IPS-18a (cell line): ENCODE data around the gene CTSL.

ENCODE experiments used
- H3K27ac ChIP-seq: one replicate; pipeline ENCODE4 v1.5.1; 2013; ENCODE audit warnings: low read length
- H3K27me3 ChIP-seq: one replicate; pipeline ENCODE4 v1.6.1; 2013; ENCODE audit warnings: mild to moderate bottlenecking, low read length; ENCODE audit not compliant: control insufficient read depth, insufficient read depth
- H3K36me3 ChIP-seq: one replicate; pipeline ENCODE4 v1.6.1; 2013; ENCODE audit warnings: low read depth, low read length; ENCODE audit not compliant: control insufficient read depth
- H3K4me1 ChIP-seq: one replicate; pipeline ENCODE4 v1.6.1; 2013; ENCODE audit warnings: low read depth, low read length; ENCODE audit not compliant: control insufficient read depth
- H3K4me3 ChIP-seq: one replicate; pipeline ENCODE4 v1.5.1; 2013; ENCODE audit warnings: low read length
- H3K9ac ChIP-seq: one replicate; pipeline ENCODE4 v1.6.1; 2013; ENCODE audit warnings: mild to moderate bottlenecking, low read length, moderate library complexity
- H3K9me3 ChIP-seq: one replicate; pipeline ENCODE4 v1.6.1; 2013; ENCODE audit warnings: low read depth, low read length; ENCODE audit not compliant: control insufficient read depth

Gene CTSL

GRCh38 chr9:87725900-87726709, at the start of gene CTSL:
CTSL (plus strand) TSS chr9:87726119; CDS start chr9:87727604, 1,485 bp downstream.
- Histone ChIP-seq H3K9ac (peak within 1 kb of the TSS; percentile 41), H3K27ac (no peak within 1 kb of the TSS), H3K36me3 (peaks cover 11% of the 10 kb centered on the region), H3K9me3 (no peaks in the 10 kb centered on the region), H3K4me1 (no peaks in the 10 kb centered on the region), H3K27me3 (peaks cover 12% of the 10 kb centered on the region), H3K4me3 (peak within 1 kb of the TSS; percentile 64)

GRCh38 chr9:87676976-87677775, 48.7 kb upstream of the CTSL start:
- no peak overlapping the region for H3K9ac ChIP-seq

GRCh38 chr9:87677776-87678587, 47.9 kb upstream of the CTSL start:
- H3K9ac ChIP-seq = no peak overlapping the region
- H3K9me3 ChIP-seq = no peaks in the 10 kb centered on the region
- H3K4me1 ChIP-seq = no peaks in the 10 kb centered on the region
- H3K27ac ChIP-seq = no peak overlapping the region
- H3K27me3 ChIP-seq = no peaks in the 10 kb centered on the region
- H3K36me3 ChIP-seq = peaks cover 15% of the 10 kb centered on the region
- H3K4me3 ChIP-seq = no peak overlapping the region

More at GRCh38 chr9:87676976-87677775, 48.7 kb upstream of the CTSL start:
- Histone ChIP-seq H3K4me3 (no peak overlapping the region), H3K27ac (no peak overlapping the region), H3K4me1 (no peaks in the 10 kb centered on the region), H3K27me3 (no peaks in the 10 kb centered on the region), H3K9me3 (no peaks in the 10 kb centered on the region), H3K36me3 (peaks cover 13% of the 10 kb centered on the region)

GRCh38 chr9:87678650-87679355, 47.1 kb upstream of the CTSL start:
- Histone ChIP-seq H3K4me3 (no peak overlapping the region), H3K27ac (no peak overlapping the region), H3K36me3 (peaks cover 15% of the 10 kb centered on the region), H3K9me3 (no peaks in the 10 kb centered on the region), H3K27me3 (no peaks in the 10 kb centered on the region), H3K9ac (no peak overlapping the region), H3K4me1 (no peaks in the 10 kb centered on the region)

- Histone ChIP-seq H3K27me3 (no peaks in the 10 kb centered on the region), H3K27ac (no peak overlapping the region), H3K36me3 (peaks cover 30% of the 10 kb centered on the region), H3K9me3 (no peaks in the 10 kb centered on the region), H3K4me1 (no peaks in the 10 kb centered on the region), H3K9ac (no peak overlapping the region), H3K4me3 (no peak overlapping the region)
Observed at GRCh38 chr9:87681271-87682061, 44.5 kb upstream of the CTSL start.

- no peak overlapping the region for H3K9ac ChIP-seq
- H3K4me3 ChIP-seq = no peak overlapping the region
- no peaks in the 10 kb centered on the region for H3K27me3 ChIP-seq
- peaks cover 36% of the 10 kb centered on the region for H3K36me3 ChIP-seq
- H3K4me1 ChIP-seq = no peaks in the 10 kb centered on the region
- no peaks in the 10 kb centered on the region for H3K9me3 ChIP-seq
- H3K27ac ChIP-seq = no peak overlapping the region
Observed at GRCh38 chr9:87682085-87682484, 43.8 kb upstream of the CTSL start.

- no peaks in the 10 kb centered on the region for H3K9me3 ChIP-seq
- H3K27ac ChIP-seq = no peak overlapping the region
- H3K9ac ChIP-seq = no peak overlapping the region
- H3K36me3 ChIP-seq = peaks cover 36% of the 10 kb centered on the region
- no peak overlapping the region for H3K4me3 ChIP-seq
- H3K4me1 ChIP-seq = no peaks in the 10 kb centered on the region
- H3K27me3 ChIP-seq = no peaks in the 10 kb centered on the region
Observed at GRCh38 chr9:87682618-87683017, 43.3 kb upstream of the CTSL start.

GRCh38 chr9:87683751-87684626, 41.9 kb upstream of the CTSL start:
- Histone ChIP-seq H3K4me1 (no peaks in the 10 kb centered on the region), H3K27me3 (no peaks in the 10 kb centered on the region), H3K27ac (no peak overlapping the region), H3K9me3 (no peaks in the 10 kb centered on the region), H3K4me3 (no peak overlapping the region), H3K9ac (no peak overlapping the region), H3K36me3 (peaks cover 36% of the 10 kb centered on the region)

- Histone ChIP-seq H3K27ac (no peak overlapping the region), H3K27me3 (no peaks in the 10 kb centered on the region), H3K4me3 (no peak overlapping the region), H3K9me3 (no peaks in the 10 kb centered on the region), H3K36me3 (peaks cover 36% of the 10 kb centered on the region), H3K4me1 (no peaks in the 10 kb centered on the region), H3K9ac (no peak overlapping the region)
Observed at GRCh38 chr9:87684627-87685219, 41.2 kb upstream of the CTSL start.
